SJSA1 (cell line): ENCODE measurements around the gene ASPSCR1. TPM values are rescaled to one million over a fixed set of nuclear protein-coding genes. Genes with fewer than 3 reads are reported as not detected.

Source experiments
- DNase-seq, 2 experiments: peaks; one replicate each; pipeline ENCODE4 v3.0.0-alpha.2; 2015 to 2020; ENCODE audit warnings: low spot score in 2 of 2, low read depth in 1 of 2
- H3K27ac ChIP-seq: fragments of 250-450 bp; sonication (Bioruptor Pico); 2 replicates; pipeline ENCODE4 v1.5.1; 2020; ENCODE audit warnings: mild to moderate bottlenecking, moderate library complexity
- H3K27me3 ChIP-seq: fragments of 250-450 bp; sonication (Bioruptor Pico); replicated peaks from 2 replicates; pipeline ENCODE4 v1.5.1; 2020; ENCODE audit warnings: mild to moderate bottlenecking, moderate library complexity
- H3K36me3 ChIP-seq: fragments of 250-450 bp; sonication (Bioruptor Pico); 2 replicates; pipeline ENCODE4 v1.5.1; 2020; ENCODE audit warnings: mild to moderate bottlenecking
- H3K4me1 ChIP-seq: fragments of 250-450 bp; sonication (Bioruptor Pico); replicated peaks from 2 replicates; pipeline ENCODE4 v1.6.1; 2021; ENCODE audit warnings: mild to moderate bottlenecking
- H3K4me3 ChIP-seq: fragments of 250-450 bp; sonication (Bioruptor Pico); 2 replicates; pipeline ENCODE4 v1.5.1; 2020; ENCODE audit warnings: mild to moderate bottlenecking
- H3K9me3 ChIP-seq: fragments of 250-450 bp; sonication (Bioruptor Pico); replicated peaks from 2 replicates; pipeline ENCODE4 v1.5.1; 2020; ENCODE audit warnings: mild to moderate bottlenecking
- total RNA-seq: library from RNA; depleted of rRNA; stranded (reverse); fragments of >200 nt; shearing (Covaris generic); gene quantifications from 2 replicates; pipeline ENCODE4 v1.2.3, GENCODE V29; 2014

The ASPSCR1 gene
- total RNA-seq, 1 experiment from 2014 or later: 38.5 TPM

DNA sequence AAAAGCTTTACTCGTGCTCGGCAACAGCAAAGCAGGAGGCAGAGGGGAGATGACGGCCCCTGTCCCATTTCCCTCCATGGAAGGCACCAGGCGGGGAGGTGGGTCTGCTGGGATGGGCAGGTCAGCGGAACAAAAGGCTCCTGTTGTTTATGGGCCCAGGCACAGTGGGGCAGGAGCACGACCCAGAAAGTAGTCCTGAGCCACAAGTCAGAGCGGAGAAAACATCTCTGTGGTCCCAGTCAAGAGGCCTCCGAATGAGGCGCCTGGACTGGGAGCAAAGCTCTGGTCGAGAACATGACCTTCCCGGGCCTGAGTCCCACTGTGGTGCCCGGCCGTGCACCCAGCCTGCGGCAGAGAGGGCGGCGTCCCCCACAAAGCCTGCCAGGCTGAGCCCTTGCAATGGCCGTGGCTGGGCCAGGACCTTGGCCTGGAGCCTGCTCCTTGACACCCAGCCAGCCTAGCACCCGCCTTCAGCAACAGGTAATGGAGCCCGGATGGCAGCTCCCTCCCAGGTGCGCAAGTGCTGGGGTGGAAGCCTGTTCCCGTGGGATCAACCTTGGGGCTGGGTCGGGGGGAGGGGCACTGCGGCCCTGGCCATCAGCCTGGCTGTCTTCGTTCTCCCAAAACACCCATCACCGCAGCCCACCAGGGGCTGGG lies 70.6 kb downstream of the ASPSCR1 start:
- H3K27me3 ChIP-seq: no peaks in the 10 kb centered on the region
- peaks cover 49% of the 10 kb centered on the region for H3K36me3 ChIP-seq
- no peaks in the 10 kb centered on the region for H3K9me3 ChIP-seq
- H3K27ac ChIP-seq: no peak overlapping the region
- peaks cover 20% of the 10 kb centered on the region for H3K4me1 ChIP-seq
- no peak overlapping the region for H3K4me3 ChIP-seq
- no peak for DNase-seq

DNA sequence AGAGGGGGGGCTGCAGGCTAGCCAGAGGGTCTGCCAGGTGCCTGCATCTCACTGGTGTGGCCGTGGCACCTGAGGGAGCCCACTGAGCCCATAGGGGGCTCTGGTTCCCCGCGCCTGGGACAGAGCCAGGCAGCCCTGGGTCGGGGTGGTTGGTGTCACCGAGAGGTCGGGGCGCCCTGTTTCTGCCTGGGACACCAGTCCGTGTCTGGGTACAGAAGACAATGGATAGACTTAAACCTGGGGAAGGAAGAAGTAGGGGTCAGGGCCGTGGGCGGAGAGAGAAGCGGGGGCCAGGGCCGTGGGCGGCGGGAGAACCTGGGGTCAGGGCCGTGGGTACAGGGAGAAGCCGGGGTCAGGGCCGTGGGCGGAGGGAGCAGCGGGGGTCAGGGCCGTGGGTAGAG lies 71.1 kb downstream of the ASPSCR1 start:
- no peak for DNase-seq
- H3K27me3 ChIP-seq: no peaks in the 10 kb centered on the region
- no peaks in the 10 kb centered on the region for H3K9me3 ChIP-seq
- H3K4me1 ChIP-seq: peaks cover 25% of the 10 kb centered on the region
- peaks cover 54% of the 10 kb centered on the region for H3K36me3 ChIP-seq
- no peak overlapping the region for H3K27ac ChIP-seq
- H3K4me3 ChIP-seq: no peak overlapping the region

DNA sequence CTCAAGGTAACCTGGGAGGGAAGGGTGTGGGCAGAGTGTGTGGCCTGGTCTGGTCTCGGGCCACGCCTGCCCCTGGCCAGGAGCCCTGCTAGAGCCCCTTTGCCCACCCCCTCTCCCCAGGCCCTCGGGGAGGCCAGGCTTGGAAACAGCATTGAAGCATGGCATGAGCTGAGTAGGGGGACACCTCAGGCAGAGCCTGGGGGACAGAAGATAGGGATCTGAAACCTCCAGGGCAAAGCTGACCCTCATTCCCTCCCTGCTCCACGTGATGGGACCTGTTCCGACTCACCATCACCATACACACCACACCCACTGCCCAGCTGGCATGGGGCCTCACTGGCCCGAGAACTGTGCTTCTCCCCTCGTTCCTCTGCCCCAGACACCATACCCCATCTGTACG lies 71.7 kb downstream of the ASPSCR1 start:
- H3K27ac ChIP-seq: no peak overlapping the region
- H3K9me3 ChIP-seq: no peaks in the 10 kb centered on the region
- DNase-seq: no peak
- no peaks in the 10 kb centered on the region for H3K27me3 ChIP-seq
- H3K4me3 ChIP-seq: no peak overlapping the region
- H3K4me1 ChIP-seq: peaks cover 28% of the 10 kb centered on the region
- peaks cover 60% of the 10 kb centered on the region for H3K36me3 ChIP-seq

DNA sequence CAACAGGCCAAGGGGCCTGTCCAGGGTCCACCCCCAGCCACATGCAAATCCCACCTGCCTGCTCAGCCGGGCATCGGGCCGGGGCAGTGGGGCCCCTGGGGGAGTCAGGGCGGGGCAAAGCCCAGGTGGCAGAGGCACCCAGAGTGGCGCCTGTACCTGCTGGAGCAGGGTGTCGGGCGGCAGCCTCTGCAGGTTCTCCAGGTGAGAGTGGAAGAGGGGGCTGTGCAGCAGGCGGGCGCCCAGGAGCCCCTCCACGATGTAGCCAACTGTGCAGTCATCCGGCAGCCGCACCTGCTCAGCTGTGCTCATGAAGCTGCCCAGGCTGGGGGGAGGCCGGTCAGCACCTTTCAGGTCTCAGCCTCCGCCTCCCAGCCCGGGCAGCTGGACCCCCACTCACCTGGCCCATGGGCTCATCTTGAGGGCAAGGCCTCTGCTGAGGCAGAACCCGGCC lies 72.1 kb downstream of the ASPSCR1 start:
- H3K27me3 ChIP-seq: no peaks in the 10 kb centered on the region
- H3K9me3 ChIP-seq: no peaks in the 10 kb centered on the region
- no peak overlapping the region; the same call in 1 of the 2 replicates for H3K4me3 ChIP-seq
- no peak for DNase-seq
- H3K27ac ChIP-seq: no peak overlapping the region
- H3K36me3 ChIP-seq: peaks cover 64% of the 10 kb centered on the region
- H3K4me1 ChIP-seq: peaks cover 28% of the 10 kb centered on the region

DNA sequence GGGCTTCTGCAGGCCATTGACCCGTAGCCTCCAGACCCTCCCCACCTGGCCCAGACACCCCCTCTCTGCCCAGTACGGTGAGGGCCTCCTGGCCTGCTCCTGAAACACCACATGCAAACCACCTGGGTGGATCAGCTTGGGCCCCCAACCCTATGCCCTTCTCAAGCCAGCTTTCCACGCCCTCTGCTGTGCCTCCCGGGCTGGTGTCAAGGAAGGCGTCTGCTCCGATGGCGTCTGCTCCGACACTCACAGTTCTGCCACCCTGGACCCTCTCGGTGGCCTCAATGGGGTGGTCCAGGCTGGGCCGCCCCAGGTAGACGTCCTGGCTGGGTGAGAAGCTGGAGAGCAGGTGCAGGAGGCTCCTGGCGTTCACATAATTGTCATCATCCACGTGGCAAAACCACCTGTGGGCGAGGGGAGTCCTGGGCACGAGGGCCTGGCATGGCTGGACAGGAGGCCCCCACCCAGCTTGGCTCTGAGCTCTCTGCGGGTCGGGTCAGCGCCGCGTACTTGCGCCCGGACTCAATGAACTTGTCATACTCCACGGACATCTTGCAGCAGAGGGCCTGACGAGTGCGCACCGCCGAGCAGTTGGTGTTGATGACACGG lies 72.8 kb downstream of the ASPSCR1 start:
- no peaks in the 10 kb centered on the region for H3K27me3 ChIP-seq
- no peak overlapping the region for H3K27ac ChIP-seq
- H3K4me3 ChIP-seq: peak overlapping the region; percentile 100
- DNase-seq: no peak
- H3K9me3 ChIP-seq: no peaks in the 10 kb centered on the region
- H3K36me3 ChIP-seq: peaks cover 71% of the 10 kb centered on the region
- H3K4me1 ChIP-seq: peaks cover 28% of the 10 kb centered on the region

DNA sequence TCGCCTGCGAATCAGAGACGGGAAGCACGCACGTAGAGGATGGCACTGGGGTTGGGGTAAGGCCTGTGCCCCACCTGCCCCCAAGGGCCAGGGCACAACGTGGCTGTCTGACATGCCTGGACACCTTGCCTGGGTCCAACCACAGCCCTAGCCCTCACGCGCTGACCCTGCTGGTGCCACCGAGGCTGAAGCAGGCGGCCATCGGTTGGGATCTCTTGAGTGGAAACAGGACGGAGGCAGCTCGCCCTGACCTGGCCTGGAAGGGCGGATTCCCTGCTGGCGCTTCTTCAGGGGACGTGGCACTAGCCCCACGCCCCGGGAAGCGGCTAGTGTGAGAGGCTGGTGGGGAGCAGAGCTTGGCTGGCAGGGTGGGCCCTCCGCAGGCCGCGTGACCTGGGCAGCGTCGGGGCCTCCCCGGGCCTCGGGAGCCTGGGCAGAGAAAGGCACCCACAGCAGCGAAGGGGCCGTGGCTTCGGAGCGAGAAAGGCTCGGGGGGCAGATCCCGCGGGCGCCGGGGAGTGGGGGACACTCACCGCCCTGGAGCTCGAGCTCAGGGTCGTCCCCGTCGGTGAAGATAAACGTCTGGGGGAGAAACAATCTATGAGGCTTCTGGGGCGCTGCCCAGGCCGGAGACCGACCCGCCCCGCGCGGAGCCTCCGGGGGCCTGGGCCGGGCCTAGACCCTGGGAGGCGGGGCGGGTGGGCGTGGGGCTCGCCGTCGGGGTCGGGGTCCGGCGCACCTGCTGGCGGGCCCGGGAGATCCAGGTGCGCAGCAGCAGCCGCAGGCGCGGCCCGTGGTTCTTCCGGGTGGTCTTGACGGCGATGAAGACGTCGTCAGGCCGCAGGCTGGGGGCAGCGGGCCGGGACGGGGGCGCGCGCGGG lies 73.6 kb downstream of the ASPSCR1 start:
- H3K4me1 ChIP-seq: peaks cover 28% of the 10 kb centered on the region
- no peak overlapping the region for H3K27ac ChIP-seq
- no peak for DNase-seq
- no peaks in the 10 kb centered on the region for H3K9me3 ChIP-seq
- peaks cover 77% of the 10 kb centered on the region for H3K36me3 ChIP-seq
- H3K27me3 ChIP-seq: no peaks in the 10 kb centered on the region
- H3K4me3 ChIP-seq: peak overlapping the region; percentile 100

DNA sequence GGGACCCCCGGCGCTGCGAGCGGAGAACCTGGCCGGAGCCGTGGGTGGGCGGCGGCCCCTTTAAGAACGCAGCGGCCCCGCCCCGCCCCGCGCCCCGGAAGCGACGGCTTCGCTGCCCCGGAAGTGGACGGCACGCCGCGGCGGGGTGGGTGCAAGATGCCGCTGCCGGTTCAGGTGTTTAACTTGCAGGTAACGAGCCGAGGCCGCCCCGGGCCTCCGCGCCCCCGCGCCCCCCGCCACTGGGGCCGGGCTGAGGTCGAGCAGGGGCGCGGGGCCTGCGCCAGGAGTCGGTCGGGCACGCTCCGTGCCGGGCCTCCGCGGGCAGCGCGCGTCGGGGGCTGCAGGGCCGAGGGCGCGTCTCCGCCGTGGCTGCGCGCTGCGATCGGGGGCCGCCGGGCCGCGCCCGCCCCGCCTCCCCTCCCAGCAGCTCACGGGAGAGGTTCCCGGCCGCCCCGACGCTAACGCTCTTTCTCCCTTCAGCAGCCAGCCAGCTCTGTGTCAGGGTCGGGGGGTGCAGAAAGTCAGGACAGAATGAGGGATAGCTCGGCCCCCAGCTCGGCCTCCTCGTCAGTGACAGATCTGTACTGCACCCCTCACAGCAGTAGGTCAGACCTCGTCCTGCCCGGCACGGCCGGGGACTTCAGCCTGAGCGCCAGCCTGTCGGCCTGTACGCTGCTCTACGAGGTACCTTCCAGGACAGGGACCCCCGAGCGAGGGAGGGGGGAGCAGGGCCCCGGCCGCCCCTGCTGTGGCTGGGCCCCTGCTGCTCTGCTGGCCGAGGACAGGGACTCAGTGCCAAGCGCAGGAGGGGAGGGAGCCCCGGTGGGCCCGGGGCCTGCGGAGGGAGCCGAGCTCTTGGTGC lies 74.6 kb downstream of the ASPSCR1 start, which contains the start of the genes GPS1 and RFNG:
TSS of gene GPS1 (plus strand) at position 123 of the 862 bp plus-strand sequence. CDS start at position 157, 34 bp downstream.
TSS of gene RFNG (minus strand) at position 36 of the 862 bp plus-strand sequence. CDS start 45 bp downstream, outside the sequence.
- Histone ChIP-seq H3K9me3 (no peaks in the 10 kb centered on the region), H3K4me1 (peaks cover 28% of the 10 kb centered on the region), H3K36me3 (peaks cover 87% of the 10 kb centered on the region), H3K4me3 (peak within 1 kb of the TSS; percentile 100), H3K27ac (no peak within 1 kb of the TSS), H3K27me3 (no peaks in the 10 kb centered on the region)
- DNase-seq: no peak

DNA sequence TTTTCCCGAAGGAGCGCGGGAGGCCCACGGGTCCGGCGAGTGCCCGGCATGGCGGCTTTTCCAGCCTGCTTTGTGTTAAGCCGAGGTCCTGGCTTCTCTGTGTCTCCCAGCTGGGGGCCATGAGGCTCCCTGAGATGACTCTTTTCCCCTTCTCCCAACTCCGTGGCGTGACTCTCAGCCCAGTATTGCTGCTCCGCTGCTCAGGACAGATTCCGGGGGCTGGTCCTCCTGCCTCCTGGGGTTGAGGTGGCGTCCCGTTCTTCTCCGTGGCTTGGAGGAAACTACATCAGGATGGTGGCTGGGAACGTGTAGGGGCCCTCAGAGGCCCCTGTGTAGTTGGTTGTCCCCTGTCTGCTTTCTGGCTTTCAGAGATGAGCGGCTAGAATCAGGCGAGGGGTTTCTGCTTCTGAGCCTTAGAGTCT lies 75.2 kb downstream of the ASPSCR1 start:
- no peak for DNase-seq
- H3K36me3 ChIP-seq: peaks cover 87% of the 10 kb centered on the region
- H3K4me1 ChIP-seq: peaks cover 28% of the 10 kb centered on the region
- no peaks in the 10 kb centered on the region for H3K9me3 ChIP-seq
- H3K4me3 ChIP-seq: peak overlapping the region; percentile 100
- no peaks in the 10 kb centered on the region for H3K27me3 ChIP-seq
- no peak overlapping the region for H3K27ac ChIP-seq

DNA sequence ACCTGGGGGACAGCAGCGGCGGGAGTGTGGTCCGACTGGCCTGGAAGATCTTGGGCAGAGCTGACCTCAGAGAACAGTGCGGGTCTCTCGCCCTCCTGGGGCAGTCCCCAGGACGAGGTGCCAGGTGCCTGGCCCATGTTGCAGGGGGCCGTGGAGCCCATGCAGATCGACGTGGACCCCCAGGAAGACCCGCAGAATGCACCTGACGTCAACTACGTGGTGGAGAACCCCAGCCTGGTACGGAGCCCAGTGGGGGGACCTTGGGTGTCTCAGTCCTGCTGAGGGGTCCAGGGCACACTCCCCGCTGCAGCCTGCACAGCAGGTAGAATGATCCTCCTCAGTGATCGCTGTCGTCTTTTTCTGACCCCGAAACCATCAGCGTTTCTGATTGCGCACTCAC lies 75.7 kb downstream of the ASPSCR1 start:
- Histone ChIP-seq H3K36me3 (peaks cover 87% of the 10 kb centered on the region), H3K4me3 (peak overlapping the region; percentile 100), H3K9me3 (no peaks in the 10 kb centered on the region), H3K27ac (no peak overlapping the region), H3K4me1 (peaks cover 28% of the 10 kb centered on the region), H3K27me3 (no peaks in the 10 kb centered on the region)
- no peak for DNase-seq

DNA sequence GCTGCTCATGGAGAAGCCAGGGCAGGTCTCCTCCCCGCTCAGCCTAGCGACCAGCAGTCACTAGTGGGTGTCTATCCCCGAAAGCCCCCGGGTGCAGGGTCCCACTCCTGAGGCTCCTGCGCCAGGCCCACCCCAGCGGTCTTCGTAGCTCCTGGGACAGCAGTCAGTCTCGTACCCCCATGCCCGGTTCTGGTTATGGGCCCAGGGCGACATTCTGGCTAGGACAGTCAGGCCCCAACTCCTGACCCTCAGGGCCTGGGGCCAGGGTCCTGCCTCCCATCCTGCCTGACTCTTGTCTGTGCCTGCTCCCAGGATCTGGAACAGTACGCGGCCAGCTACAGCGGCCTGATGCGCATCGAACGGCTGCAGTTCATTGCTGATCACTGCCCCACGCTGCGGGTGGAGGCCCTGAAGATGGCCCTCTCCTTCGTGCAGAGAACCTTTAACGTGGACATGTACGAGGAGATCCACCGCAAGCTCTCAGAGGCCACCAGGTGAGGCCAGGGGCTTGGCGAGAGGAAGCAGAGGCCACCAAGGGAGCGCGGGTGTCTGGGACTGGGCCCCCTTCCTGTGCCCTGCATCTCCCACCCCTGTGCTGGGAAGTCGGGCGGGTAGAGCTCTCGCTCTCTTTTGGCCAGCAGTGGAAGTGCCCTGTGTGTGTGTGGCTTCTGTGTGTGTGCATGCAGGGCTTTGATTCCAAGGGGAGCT lies 76.3 kb downstream of the ASPSCR1 start:
- H3K27me3 ChIP-seq: no peaks in the 10 kb centered on the region
- peak overlapping the region; percentile 100 for H3K4me3 ChIP-seq
- H3K27ac ChIP-seq: no peak overlapping the region
- H3K36me3 ChIP-seq: peaks cover 87% of the 10 kb centered on the region
- H3K4me1 ChIP-seq: peaks cover 28% of the 10 kb centered on the region
- H3K9me3 ChIP-seq: no peaks in the 10 kb centered on the region
- no peak for DNase-seq

DNA sequence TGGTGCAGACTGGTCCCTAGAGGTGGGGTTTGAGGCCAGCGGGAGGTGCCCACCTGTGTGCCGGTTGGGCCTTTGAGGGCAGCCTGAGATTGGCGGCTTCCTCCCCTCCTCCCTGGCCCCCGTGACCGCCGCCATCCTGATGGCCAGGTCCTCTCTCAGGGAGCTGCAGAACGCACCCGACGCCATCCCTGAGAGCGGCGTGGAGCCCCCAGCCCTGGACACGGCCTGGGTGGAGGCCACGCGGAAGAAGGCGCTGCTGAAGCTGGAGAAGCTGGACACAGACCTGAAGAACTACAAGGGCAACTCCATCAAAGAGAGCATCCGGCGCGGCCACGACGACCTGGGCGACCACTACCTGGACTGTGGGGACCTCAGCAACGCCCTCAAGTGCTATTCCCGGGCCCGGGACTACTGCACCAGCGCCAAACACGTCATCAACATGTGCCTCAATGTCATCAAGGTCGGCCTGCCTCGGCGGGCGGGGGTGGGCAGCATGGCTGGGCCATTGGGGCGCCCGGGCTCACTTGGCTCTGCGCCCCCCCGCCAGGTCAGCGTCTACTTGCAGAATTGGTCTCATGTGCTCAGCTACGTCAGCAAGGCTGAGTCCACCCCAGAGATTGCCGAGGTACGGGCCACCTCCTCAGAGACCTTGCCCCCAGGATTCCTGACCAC lies 77.1 kb downstream of the ASPSCR1 start:
- DNase-seq: no peak
- H3K9me3 ChIP-seq: no peaks in the 10 kb centered on the region
- H3K4me1 ChIP-seq: peaks cover 28% of the 10 kb centered on the region
- no peak overlapping the region for H3K4me3 ChIP-seq
- H3K27ac ChIP-seq: no peak overlapping the region
- peaks cover 87% of the 10 kb centered on the region for H3K36me3 ChIP-seq
- no peaks in the 10 kb centered on the region for H3K27me3 ChIP-seq
